ENCODE measurements around the gene LDB2. TPM values are rescaled to one million over a fixed set of nuclear protein-coding genes. Genes with fewer than 3 reads are reported as not detected.

The LDB2 gene
- total and polyA plus RNA-seq, 2 donors: 9.2 to 10.1 TPM

DNA sequence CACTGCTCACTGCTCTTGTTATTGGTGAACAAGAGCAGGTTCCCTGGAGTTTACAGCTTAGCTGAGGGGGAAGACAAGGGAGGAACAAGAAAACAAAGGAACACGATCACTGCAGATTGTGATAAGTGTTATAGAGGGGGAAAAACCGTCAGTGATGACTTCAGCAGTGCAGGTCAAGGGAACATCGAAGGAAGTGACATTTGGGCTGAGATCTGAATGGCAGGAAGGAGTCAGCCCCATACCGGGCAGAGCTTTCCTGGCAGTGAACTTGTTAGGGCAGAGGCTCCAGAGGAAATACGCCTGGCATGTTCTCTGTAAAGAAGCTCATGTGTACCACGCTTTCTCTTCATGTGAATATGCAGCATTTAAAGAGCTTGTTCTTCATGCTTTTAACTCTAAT lies 78.1 kb downstream of the LDB2 start:
- Histone ChIP-seq H3K9me3 (ENCODE audit: control insufficient read depth in 2 of 2, insufficient read depth in 1 of 2, low read length in 1 of 2) (no peaks in the 10 kb centered on the region), H3K27me3 (ENCODE audit: control insufficient read depth in 2 of 2, insufficient read depth in 1 of 2, low read length in 1 of 2) (no peaks in the 10 kb centered on the region), H3K36me3 (ENCODE audit: control insufficient read depth in 2 of 2, insufficient read depth in 2 of 2, low read length in 1 of 2) (no peaks in the 10 kb centered on the region), H3K4me1 (ENCODE audit: control insufficient read depth in 2 of 2, insufficient read depth in 2 of 2, low read length in 2 of 2) (no peaks in the 10 kb centered on the region), H3K27ac (ENCODE audit: low read depth in 1 of 2, low read length in 1 of 2) (no peak overlapping the region), H3K4me3 (ENCODE audit: low read length in 2 of 2) (no peak overlapping the region)
- DNase-seq (ENCODE audit: low read depth in 6 of 9, low spot score in 9 of 9): no peak
- 53% methylated on average over 6 of the region's 6 CpGs for WGBS

GRCh38 chr4:16819652-16820051 lies 78.8 kb downstream of the LDB2 start:
- no peak overlapping the region for H3K4me3 ChIP-seq (ENCODE audit: low read length in 2 of 2)
- H3K27me3 ChIP-seq (ENCODE audit: control insufficient read depth in 2 of 2, insufficient read depth in 1 of 2, low read length in 1 of 2): no peaks in the 10 kb centered on the region
- WGBS: 93% methylated on average over 3 of the region's 3 CpGs
- H3K36me3 ChIP-seq (ENCODE audit: control insufficient read depth in 2 of 2, insufficient read depth in 2 of 2, low read length in 1 of 2): no peaks in the 10 kb centered on the region
- H3K4me1 ChIP-seq (ENCODE audit: control insufficient read depth in 2 of 2, insufficient read depth in 2 of 2, low read length in 2 of 2): no peaks in the 10 kb centered on the region
- no peak for DNase-seq (ENCODE audit: low read depth in 6 of 9, low spot score in 9 of 9)
- H3K27ac ChIP-seq (ENCODE audit: low read depth in 1 of 2, low read length in 1 of 2): no peak overlapping the region
- no peaks in the 10 kb centered on the region for H3K9me3 ChIP-seq (ENCODE audit: control insufficient read depth in 2 of 2, insufficient read depth in 1 of 2, low read length in 1 of 2)

DNA sequence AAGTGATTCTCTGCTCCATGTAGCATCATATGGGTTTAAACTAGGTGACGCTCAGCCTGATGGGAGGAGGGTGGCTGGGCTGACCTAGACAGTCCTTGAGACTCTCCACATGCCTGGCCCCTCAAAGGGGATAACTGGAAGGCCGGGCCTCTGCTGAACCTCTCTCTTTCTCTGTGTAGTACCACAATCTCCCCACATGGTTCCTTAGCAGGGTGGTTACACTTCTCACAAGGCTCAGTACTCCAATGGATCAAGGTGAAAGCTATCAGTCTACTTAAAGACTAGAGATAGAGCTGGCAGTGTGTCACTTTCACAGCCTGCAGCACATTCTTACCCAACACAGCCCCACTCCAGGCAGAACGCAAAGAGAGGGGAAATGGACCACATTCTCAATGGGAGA lies 80.4 kb downstream of the LDB2 start:
- no peak for DNase-seq (ENCODE audit: low read depth in 6 of 9, low spot score in 9 of 9)
- H3K4me3 ChIP-seq (ENCODE audit: low read length in 2 of 2): no peak overlapping the region
- no peaks in the 10 kb centered on the region for H3K36me3 ChIP-seq (ENCODE audit: control insufficient read depth in 2 of 2, insufficient read depth in 2 of 2, low read length in 1 of 2)
- H3K9me3 ChIP-seq (ENCODE audit: control insufficient read depth in 2 of 2, insufficient read depth in 1 of 2, low read length in 1 of 2): no peaks in the 10 kb centered on the region
- WGBS: 97% methylated on average over 3 of the region's 3 CpGs
- H3K4me1 ChIP-seq (ENCODE audit: control insufficient read depth in 2 of 2, insufficient read depth in 2 of 2, low read length in 2 of 2): no peaks in the 10 kb centered on the region
- H3K27me3 ChIP-seq (ENCODE audit: control insufficient read depth in 2 of 2, insufficient read depth in 1 of 2, low read length in 1 of 2): no peaks in the 10 kb centered on the region
- H3K27ac ChIP-seq (ENCODE audit: low read depth in 1 of 2, low read length in 1 of 2): no peak overlapping the region

GRCh38 chr4:16817286-16817685 lies 81.2 kb downstream of the LDB2 start:
- Histone ChIP-seq H3K36me3 (ENCODE audit: control insufficient read depth in 2 of 2, insufficient read depth in 2 of 2, low read length in 1 of 2) (no peaks in the 10 kb centered on the region), H3K27ac (ENCODE audit: low read depth in 1 of 2, low read length in 1 of 2) (no peak overlapping the region), H3K4me3 (ENCODE audit: low read length in 2 of 2) (no peak overlapping the region), H3K9me3 (ENCODE audit: control insufficient read depth in 2 of 2, insufficient read depth in 1 of 2, low read length in 1 of 2) (no peaks in the 10 kb centered on the region), H3K4me1 (ENCODE audit: control insufficient read depth in 2 of 2, insufficient read depth in 2 of 2, low read length in 2 of 2) (no peaks in the 10 kb centered on the region), H3K27me3 (ENCODE audit: control insufficient read depth in 2 of 2, insufficient read depth in 1 of 2, low read length in 1 of 2) (no peaks in the 10 kb centered on the region)
- no peak for DNase-seq (ENCODE audit: low read depth in 6 of 9, low spot score in 9 of 9)
- 100% methylated on average over 1 of the region's 1 CpG for WGBS

- H3K9me3 ChIP-seq (ENCODE audit: control insufficient read depth in 2 of 2, insufficient read depth in 1 of 2, low read length in 1 of 2): no peaks in the 10 kb centered on the region
- no peaks in the 10 kb centered on the region for H3K27me3 ChIP-seq (ENCODE audit: control insufficient read depth in 2 of 2, insufficient read depth in 1 of 2, low read length in 1 of 2)
These were observed 84.1 kb downstream of the LDB2 start for GRCh38 chr4:16814361-16814760.

GRCh38 chr4:16812041-16812440 lies 86.4 kb downstream of the LDB2 start:
- H3K9me3 ChIP-seq (ENCODE audit: control insufficient read depth in 2 of 2, insufficient read depth in 1 of 2, low read length in 1 of 2): no peaks in the 10 kb centered on the region
- whole genome bisulfite sequencing: 97% methylated on average over 3 of the region's 3 CpGs
- H3K27ac ChIP-seq (ENCODE audit: low read depth in 1 of 2, low read length in 1 of 2): no peak overlapping the region
- no peak overlapping the region for H3K4me3 ChIP-seq (ENCODE audit: low read length in 2 of 2)
- no peaks in the 10 kb centered on the region for H3K36me3 ChIP-seq (ENCODE audit: control insufficient read depth in 2 of 2, insufficient read depth in 2 of 2, low read length in 1 of 2)
- DNase-seq (ENCODE audit: low read depth in 6 of 9, low spot score in 9 of 9): no peak
- H3K27me3 ChIP-seq (ENCODE audit: control insufficient read depth in 2 of 2, insufficient read depth in 1 of 2, low read length in 1 of 2): no peaks in the 10 kb centered on the region
- H3K4me1 ChIP-seq (ENCODE audit: control insufficient read depth in 2 of 2, insufficient read depth in 2 of 2, low read length in 2 of 2): no peaks in the 10 kb centered on the region

More at GRCh38 chr4:16814361-16814760, 84.1 kb downstream of the LDB2 start:
- 90% methylated on average over 1 of the region's 1 CpG for WGBS
- Histone ChIP-seq H3K4me3 (ENCODE audit: low read length in 2 of 2) (no peak overlapping the region), H3K27ac (ENCODE audit: low read depth in 1 of 2, low read length in 1 of 2) (no peak overlapping the region), H3K4me1 (ENCODE audit: control insufficient read depth in 2 of 2, insufficient read depth in 2 of 2, low read length in 2 of 2) (no peaks in the 10 kb centered on the region), H3K36me3 (ENCODE audit: control insufficient read depth in 2 of 2, insufficient read depth in 2 of 2, low read length in 1 of 2) (no peaks in the 10 kb centered on the region)
- no peak for DNase-seq (ENCODE audit: low read depth in 6 of 9, low spot score in 9 of 9)

- no peak overlapping the region for H3K27ac ChIP-seq (ENCODE audit: low read depth in 1 of 2, low read length in 1 of 2)
- H3K36me3 ChIP-seq (ENCODE audit: control insufficient read depth in 2 of 2, insufficient read depth in 2 of 2, low read length in 1 of 2): no peaks in the 10 kb centered on the region
- no peaks in the 10 kb centered on the region for H3K9me3 ChIP-seq (ENCODE audit: control insufficient read depth in 2 of 2, insufficient read depth in 1 of 2, low read length in 1 of 2)
- 64% methylated on average over 3 of the region's 3 CpGs for WGBS
- DNase-seq (ENCODE audit: low read depth in 6 of 9, low spot score in 9 of 9): no peak
- no peaks in the 10 kb centered on the region for H3K4me1 ChIP-seq (ENCODE audit: control insufficient read depth in 2 of 2, insufficient read depth in 2 of 2, low read length in 2 of 2)
- H3K4me3 ChIP-seq (ENCODE audit: low read length in 2 of 2): no peak overlapping the region
- H3K27me3 ChIP-seq (ENCODE audit: control insufficient read depth in 2 of 2, insufficient read depth in 1 of 2, low read length in 1 of 2): no peaks in the 10 kb centered on the region
These were observed 88.5 kb downstream of the LDB2 start for GRCh38 chr4:16809943-16810342.

- DNase-seq (ENCODE audit: low read depth in 6 of 9, low spot score in 9 of 9): no peak
- Histone ChIP-seq H3K27me3 (ENCODE audit: control insufficient read depth in 2 of 2, insufficient read depth in 1 of 2, low read length in 1 of 2) (no peaks in the 10 kb centered on the region), H3K36me3 (ENCODE audit: control insufficient read depth in 2 of 2, insufficient read depth in 2 of 2, low read length in 1 of 2) (no peaks in the 10 kb centered on the region), H3K4me3 (ENCODE audit: low read length in 2 of 2) (no peak overlapping the region), H3K27ac (ENCODE audit: low read depth in 1 of 2, low read length in 1 of 2) (no peak overlapping the region), H3K9me3 (ENCODE audit: control insufficient read depth in 2 of 2, insufficient read depth in 1 of 2, low read length in 1 of 2) (no peaks in the 10 kb centered on the region), H3K4me1 (ENCODE audit: control insufficient read depth in 2 of 2, insufficient read depth in 2 of 2, low read length in 2 of 2) (no peaks in the 10 kb centered on the region)
- 95% methylated on average over 2 of the region's 2 CpGs for WGBS
These were observed 89.4 kb downstream of the LDB2 start for GRCh38 chr4:16809064-16809463.

DNA sequence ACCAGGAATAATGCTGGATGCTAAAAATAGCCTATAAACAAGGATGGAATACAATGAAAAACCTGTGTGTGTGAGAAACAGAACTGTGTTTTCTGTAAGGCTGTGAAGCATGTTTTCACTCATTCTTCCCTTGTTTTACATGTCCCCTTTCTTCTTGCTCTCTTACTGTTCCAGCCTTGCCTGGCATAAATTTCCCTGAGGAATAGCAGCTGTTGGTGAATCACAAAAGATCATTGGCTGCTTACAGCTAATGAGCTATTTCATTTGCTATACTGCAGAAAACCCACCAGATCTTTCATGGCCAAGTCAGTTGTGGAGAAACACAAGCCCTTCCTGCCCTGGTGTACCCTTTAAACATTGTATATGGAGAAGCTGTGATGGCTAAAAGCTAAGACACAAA lies 91.1 kb downstream of the LDB2 start:
- H3K27me3 ChIP-seq (ENCODE audit: control insufficient read depth in 2 of 2, insufficient read depth in 1 of 2, low read length in 1 of 2): no peaks in the 10 kb centered on the region
- no peak overlapping the region for H3K27ac ChIP-seq (ENCODE audit: low read depth in 1 of 2, low read length in 1 of 2)
- no peak for DNase-seq (ENCODE audit: low read depth in 6 of 9, low spot score in 9 of 9)

DNA sequence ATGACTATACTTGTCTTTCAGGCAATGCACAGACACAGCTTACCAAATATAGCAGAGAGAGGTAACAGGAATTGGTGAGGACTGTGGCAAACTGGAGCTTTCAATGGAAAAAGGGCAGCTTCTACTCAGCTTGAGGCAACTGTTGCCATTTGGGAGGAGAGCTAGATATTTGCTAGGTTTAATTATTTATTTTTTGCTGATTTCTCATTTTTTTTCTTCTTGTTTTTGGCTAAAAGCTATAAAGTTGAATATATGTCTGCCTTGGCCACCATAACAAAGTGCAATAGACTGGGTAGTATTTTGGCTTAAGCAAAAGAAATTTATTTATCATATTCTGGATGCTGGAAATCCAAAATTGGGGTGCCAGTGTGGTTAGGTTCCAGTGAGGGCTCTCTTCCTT lies 93.9 kb downstream of the LDB2 start:
- H3K4me1 ChIP-seq (ENCODE audit: control insufficient read depth in 2 of 2, insufficient read depth in 2 of 2, low read length in 2 of 2): no peaks in the 10 kb centered on the region
- peaks cover 0 to 3% of the 10 kb centered on the region in 2 donors for H3K9me3 ChIP-seq (ENCODE audit: control insufficient read depth in 2 of 2, insufficient read depth in 1 of 2, low read length in 1 of 2)
- no peak overlapping the region for H3K4me3 ChIP-seq (ENCODE audit: low read length in 2 of 2)
- H3K36me3 ChIP-seq (ENCODE audit: control insufficient read depth in 2 of 2, insufficient read depth in 2 of 2, low read length in 1 of 2): no peaks in the 10 kb centered on the region
- no peak for DNase-seq (ENCODE audit: low read depth in 6 of 9, low spot score in 9 of 9)
- no peak overlapping the region for H3K27ac ChIP-seq (ENCODE audit: low read depth in 1 of 2, low read length in 1 of 2)
- no peaks in the 10 kb centered on the region for H3K27me3 ChIP-seq (ENCODE audit: control insufficient read depth in 2 of 2, insufficient read depth in 1 of 2, low read length in 1 of 2)

More for the DNA sequence above, 91.1 kb downstream of the LDB2 start:
- H3K4me1 ChIP-seq (ENCODE audit: control insufficient read depth in 2 of 2, insufficient read depth in 2 of 2, low read length in 2 of 2): no peaks in the 10 kb centered on the region
- H3K9me3 ChIP-seq (ENCODE audit: control insufficient read depth in 2 of 2, insufficient read depth in 1 of 2, low read length in 1 of 2): peaks cover 0 to 3% of the 10 kb centered on the region in 2 donors
- H3K36me3 ChIP-seq (ENCODE audit: control insufficient read depth in 2 of 2, insufficient read depth in 2 of 2, low read length in 1 of 2): no peaks in the 10 kb centered on the region
- no peak overlapping the region for H3K4me3 ChIP-seq (ENCODE audit: low read length in 2 of 2)
